ENCODE data around the gene LGALS7B.
"Not testable (repeated sequence)": the region's sequence is repeated elsewhere in the genome, so short reads cannot be mapped to it uniquely, and the experiment has no call there.

Gene LGALS7B

DNA sequence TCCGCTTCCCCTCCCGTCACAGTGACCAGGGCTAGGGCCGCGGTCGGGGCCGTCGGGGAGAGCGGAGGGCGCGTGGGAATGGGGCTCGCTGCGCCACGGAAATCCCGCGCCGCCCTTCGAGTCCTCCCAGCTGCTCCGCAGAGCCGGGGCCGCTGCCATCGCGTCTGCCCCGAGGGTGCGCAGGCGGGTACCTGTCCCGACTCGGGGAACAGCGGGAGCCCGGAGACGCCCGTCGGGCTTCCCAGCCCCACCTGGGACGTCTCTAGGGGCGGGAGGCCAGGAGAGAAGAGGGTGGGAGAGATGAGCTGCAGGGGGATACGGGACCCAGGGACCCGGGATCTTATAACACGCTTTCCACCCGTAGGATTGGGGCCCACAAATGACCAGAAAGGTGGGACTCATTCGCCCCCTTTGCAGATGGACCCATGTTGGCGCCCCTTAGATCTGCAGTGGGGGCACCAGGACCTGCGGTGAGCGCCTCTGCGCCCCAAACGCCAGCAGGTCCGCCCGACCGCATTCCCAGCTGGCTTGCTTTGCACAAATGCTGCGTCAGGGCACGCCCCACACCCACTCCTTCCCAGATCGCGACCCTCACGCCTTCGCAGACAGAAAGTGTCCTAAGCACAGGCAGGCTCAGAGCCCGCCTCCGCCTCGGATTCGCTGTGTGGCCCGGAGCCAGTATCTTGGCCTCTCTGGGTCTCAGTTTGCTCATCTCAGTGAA is 18.6 kb upstream of the LGALS7B start:
- DNase-seq: not testable (repeated sequence)

DNA sequence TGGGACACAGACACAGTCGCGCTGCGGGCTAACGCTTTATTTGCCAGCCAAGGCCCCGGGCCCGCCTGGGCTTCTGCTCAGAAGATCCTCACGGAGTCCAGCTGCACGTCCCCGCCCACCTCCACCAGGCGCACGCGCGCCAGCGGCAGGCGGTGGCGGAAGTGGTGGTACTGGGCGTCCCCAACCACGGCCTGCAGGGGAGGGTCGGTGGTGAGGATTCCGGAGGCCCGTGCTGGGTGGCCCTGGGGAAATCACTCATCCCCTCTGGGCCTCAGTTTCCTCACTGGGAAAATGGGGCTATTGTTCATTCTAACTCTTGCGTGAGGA is 18.1 kb upstream of the LGALS7B start:
- not testable (repeated sequence) for DNase-seq

DNA sequence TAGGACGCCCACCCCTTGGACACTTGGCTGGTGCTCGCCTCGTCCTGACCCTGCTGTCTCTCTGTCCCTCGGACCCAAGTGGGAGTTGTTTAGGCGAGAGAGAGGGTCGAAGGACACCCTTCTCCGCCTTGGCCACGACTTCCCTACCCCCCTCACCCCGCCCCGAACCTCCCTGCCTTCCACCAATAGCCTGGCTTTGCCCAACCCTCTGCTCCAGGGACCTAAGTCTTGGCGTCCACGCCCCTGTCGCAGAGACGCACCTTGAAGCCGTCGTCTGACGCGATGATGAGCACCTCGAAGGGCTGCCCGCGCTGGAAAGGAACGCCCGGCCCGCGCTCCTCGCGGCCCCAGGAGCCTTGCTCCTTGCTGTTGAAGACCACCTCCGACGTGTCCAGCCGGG is 17.4 kb upstream of the LGALS7B start:
- DNase-seq: not testable (repeated sequence)

DNA sequence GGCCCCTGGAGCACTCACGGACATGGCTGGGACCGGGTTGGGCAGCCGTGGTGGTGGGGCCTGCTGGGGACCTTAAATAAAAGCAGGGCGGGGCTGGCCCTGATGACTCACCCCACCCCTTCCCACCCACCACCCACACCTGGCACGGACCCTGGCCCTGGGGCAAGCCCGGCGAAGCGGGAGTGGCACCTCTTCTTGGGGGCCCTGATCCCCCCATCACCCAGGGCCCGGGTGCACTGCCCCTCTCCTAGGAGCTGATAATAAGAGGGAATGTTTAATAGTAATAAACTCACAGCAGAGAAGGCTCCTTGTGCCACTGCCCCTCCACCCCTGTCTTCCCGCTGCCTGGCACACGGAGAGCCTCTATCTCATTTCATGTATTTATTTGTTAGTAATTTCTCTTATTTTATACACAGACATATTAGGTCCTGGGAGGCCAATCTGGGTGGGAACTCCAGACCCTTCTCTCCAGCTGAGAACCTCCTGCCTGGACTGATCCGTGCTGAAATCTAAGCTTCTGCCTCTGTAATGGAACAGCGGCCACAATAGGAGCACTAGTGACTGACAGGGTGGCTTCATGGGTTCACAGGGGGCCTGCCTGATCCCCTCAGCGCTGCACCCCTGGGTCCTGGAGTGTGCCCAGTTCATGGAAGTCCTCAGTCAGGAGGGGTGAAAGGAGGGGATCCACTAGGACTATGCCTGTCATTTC is 15.4 kb upstream of the LGALS7B start, which contains the start of gene LGALS7:
Gene LGALS7 (minus strand): TSS at position 49 of the 709 bp plus-strand sequence. CDS start 25 bp downstream, at position 24.
- no peak for DNase-seq

DNA sequence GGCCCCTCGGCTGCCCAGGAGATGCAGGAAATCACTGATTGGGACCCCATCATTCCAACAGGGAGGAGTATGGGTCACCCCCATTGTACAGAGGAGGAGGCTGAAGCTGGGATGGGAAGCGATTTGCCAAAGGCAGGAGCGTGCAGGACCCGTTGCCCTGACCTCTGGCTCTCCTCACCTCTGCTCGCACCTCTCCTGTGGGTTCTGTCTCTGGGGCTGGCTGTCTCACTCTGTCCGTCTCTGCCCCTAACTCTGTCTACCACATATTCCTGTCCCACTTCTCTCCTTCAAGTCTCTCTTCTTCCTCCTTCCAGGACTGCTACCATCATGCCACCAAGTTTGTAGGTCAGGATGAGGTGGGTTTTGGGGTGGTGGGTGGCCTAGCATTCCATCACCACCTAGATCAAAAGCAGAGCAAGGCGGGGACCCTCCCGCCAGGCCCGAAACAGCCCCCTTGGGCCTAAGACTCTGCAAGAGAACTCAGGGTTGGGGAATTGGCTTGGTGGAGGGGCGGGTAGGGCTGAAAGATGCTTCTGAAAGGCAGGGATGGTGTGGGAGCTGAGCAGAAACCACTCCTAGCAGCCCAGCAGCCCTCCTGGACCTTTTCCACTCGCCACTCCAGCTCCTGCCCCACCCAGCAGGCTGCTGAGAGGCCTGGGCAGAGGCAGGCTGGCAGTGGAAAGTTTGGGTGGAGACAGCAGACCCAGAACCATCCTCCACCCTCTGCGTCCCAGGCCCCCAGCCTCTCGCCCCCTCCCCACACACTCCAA is 14.6 kb upstream of the LGALS7B start:
- no peak for DNase-seq

DNA sequence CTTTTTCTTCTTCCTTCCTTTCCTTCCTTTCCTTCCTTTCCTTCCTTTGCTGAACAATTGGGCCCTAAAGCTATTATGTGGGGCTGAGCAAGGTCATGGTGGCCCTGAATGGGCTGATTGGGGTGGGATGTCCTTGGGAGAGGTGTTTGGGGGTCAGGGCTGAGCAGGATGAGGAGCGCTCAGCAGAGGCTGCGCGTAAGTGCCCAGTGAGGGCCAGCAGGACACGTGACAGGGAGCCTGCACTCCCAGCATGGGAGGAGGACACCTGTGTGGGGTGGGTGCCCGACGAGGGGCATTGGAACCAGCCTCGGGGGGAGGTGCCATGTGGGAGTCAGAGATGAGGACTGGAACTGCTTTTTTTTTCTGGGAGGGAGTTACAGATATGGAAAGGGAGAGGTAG is 10.3 kb upstream of the LGALS7B start:
- DNase-seq: no peak

DNA sequence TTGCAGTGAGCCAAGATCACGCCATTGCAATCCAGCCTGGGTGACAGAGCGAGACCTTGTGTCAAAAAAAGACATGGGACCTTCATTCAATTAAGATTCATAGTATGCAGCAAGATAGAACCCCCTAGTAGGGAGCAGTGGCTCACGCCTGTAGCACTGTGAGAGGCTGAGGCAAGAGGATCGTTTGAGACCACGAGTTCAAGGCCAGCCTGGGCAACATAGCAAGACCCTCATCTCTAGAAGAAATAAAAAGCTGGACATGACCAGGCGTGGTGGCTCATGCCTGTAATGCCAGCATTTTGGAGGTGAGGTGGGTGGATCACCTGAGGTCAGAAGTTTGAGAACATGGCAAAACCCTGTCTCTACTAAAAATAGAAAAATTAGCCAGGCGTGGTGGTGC is 8.6 kb upstream of the LGALS7B start:
- DNase-seq: no peak

DNA sequence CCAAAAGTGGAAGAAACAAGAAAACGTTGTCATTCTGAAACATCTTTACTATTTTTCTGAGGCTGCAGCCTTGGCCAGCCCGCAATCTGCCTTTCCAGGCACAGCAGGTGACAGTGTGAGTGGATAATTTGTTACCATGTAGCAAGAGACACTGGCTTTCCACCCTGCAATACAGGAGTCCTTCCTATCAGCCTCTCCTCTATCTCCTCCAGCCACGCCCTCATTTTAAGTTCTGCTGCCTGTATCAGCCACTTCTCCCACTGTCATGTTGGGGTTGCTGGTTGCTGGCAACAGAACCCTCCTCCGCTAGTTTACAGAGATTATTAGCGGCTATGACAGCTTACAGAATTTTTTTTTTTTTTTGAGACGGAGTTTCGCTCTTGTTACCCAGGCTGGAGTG is 7.9 kb upstream of the LGALS7B start:
- DNase-seq: no peak

DNA sequence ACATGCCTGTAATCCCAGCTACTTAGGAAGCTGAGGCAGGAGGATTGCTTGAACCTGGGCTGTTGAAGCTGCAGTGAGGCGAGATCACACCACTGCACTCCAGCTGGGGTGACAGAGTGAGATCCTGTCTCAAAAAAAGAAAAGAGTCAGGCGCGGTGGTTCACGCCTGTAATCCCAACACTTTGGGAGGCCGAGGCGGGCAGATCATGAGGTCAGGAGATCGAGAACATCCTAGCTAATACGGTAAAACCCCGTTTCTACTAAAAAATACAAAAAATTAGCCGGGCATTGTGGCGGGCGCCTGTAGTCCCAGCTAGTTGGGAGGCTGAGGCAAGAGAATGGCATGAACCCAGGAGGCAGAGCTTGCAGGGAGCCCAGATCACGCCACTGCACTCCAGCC is 6.8 kb upstream of the LGALS7B start:
- DNase-seq: not testable (repeated sequence)

DNA sequence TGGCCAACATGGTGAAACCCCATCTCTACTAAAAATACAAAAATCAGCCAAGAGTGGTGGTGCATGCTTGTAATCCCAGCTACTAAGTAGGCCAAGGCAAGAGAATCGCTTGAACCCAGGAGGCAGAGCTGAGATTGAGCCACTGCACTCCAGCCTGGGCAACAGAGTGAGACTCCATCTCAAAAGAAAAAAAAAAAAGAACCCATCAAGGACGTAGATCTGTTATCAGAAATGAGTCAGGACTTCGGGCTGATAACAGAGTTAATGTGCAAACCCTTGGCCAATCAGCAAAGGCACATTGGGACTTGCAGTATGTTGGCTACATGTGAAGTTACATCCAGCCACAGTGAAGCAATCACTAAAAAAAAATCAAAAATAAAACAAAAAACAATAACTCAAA is 4.8 kb upstream of the LGALS7B start:
- DNase-seq: no peak

DNA sequence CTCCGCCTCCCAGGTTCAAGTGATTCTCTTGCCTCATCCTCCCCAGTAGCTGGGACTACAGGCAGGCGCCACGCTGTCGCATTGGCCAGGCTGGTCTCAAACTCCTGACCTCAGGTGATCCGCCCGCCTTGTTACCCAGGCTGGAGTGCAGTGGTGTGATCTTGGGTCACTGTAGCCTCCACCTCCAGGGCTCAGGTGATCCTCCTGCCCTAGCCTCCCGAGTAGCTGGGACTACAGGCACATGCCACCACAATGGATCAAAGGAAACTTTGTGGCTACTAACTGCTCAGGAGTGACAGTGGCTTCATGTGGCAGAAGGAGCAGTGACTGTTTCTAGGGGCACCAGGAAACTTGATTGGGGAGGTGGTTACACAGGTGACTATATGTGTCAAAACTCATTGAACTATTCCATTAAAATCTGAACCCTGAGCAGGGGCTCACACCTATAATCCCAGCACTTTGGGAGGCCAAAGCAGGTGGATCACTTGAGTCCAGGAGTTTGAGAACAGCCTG is 3.8 kb upstream of the LGALS7B start:
- no peak for DNase-seq

DNA sequence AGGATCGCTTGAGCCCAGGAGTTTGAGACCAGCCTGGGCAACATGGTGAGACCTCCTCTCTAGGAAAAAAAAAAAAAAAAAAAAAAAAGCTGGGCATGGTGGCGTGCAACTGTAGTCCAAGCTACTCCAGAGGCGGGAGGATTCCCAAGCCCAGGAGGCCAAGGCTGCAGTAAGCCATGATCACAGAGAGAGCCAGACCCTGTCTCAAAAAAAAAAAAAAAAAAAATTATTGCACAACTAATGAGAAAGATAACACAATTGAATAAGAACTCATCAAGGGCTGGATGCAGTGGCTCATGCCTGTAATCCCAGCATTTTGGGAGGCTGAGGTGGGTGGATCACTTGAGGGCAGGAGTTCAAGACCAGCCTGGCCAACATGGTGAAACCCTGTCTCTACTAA is 2.9 kb upstream of the LGALS7B start:
- DNase-seq: not testable (repeated sequence)

DNA sequence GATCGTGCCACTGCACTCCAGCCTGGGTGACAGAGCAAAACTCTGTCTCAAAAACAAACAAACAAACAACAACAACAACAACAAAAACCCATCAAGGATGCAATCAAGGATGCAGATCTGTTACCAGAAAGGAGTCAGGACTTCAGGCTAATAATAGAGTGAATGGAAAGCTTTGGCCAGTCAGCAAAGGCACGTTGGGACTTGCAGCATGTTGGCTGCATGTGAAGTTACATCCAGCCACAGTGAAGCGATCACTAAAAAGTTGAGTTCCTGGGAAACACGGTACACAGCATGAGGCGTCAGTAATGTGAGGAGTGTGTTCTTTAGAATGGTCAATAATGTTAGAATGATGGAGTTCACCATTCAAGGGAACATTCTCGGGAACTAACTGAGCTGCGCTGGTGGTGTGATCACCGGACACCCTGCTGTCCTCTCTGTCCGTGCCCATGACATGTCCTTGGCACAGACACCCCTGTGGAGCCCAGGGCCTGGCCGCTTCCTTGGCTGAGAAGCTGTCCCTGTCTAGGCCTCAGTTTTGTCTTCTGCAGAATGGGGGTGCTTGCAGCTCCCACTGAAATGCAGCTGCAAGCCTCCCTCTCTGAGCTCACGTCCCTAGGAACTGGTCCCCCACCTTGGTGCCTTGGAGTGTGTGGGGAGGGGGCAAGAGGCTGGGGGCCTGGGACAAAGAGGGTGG is 2.3 kb upstream of the LGALS7B start:
- no peak for DNase-seq

DNA sequence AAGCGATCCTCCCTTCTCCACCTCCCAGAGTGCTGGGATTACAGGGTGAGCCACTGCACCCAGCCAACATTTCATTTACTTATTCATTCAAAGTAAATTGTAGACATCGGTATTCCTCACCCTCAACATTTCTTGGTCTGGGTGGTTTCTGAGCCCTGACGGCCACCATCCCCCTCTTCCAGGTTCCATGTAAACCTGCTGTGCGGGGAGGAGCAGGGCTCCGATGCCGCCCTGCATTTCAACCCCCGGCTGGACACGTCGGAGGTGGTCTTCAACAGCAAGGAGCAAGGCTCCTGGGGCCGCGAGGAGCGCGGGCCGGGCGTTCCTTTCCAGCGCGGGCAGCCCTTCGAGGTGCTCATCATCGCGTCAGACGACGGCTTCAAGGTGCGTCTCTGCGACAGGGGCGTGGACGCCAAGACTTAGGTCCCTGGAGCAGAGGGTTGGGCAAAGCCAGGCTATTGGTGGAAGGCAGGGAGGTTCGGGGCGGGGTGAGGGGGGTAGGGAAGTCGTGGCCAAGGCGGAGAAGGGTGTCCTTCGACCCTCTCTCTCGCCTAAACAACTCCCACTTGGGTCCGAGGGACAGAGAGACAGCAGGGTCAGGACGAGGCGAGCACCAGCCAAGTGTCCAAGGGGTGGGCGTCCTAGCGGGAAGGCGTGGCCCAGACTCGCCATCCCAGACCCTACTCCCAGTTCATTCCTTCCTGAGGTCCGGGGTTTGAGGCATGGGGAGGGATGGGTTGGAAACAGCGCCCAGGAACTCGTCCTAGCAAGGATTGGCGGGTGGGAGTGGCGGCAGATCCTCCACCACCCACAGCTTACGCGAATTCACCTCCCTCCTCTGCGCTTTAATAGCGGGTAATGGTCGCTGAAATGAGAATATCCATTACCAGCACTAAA is 1.8 kb downstream of the LGALS7B start:
- not testable (repeated sequence) for DNase-seq

DNA sequence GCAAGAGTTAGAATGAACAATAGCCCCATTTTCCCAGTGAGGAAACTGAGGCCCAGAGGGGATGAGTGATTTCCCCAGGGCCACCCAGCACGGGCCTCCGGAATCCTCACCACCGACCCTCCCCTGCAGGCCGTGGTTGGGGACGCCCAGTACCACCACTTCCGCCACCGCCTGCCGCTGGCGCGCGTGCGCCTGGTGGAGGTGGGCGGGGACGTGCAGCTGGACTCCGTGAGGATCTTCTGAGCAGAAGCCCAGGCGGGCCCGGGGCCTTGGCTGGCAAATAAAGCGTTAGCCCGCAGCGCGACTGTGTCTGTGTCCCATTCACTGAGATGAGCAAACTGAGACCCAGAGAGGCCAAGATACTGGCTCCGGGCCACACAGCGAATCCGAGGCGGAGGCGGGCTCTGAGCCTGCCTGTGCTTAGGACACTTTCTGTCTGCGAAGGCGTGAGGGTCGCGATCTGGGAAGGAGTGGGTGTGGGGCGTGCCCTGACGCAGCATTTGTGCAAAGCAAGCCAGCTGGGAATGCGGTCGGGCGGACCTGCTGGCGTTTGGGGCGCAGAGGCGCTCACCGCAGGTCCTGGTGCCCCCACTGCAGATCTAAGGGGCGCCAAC is 2.6 kb downstream of the LGALS7B start:
- not testable (repeated sequence) for DNase-seq

DNA sequence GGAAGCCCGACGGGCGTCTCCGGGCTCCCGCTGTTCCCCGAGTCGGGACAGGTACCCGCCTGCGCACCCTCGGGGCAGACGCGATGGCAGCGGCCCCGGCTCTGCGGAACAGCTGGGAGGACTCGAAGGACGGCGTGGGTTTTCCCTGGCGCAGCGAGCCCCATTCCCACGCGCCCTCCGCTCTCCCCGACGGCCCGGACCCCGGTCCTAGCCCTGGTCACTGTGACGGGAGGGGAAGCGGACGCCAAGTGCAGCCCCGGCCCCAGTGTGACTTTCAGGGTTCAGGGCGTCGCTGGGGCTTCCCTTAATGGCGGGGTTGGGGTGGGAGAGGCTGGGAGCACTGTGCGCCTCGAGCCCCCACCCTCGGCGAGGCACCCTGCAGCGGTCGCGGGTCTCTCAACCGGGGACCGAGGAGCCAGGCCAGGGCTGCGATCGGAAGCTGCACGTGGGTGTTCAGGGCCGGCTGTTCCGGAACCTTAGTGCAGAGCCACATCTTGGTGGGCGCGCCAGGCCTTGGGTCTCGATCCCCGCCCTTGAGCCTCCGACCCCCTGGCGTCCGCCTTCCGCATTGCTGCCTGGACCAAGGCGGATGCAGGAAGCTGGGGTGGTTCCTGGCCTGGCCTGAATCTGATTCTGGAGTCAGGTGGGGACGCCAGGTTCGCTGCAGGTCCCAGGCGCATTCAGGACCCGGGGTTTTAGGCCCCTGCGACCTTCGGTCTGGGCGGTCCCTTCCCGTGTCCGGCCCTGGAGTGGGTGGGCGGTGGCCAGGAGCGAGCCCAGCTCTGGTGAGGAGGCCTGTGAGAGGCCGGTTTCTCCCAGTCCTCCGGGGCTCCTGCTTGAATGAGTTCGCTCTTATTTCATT is 3.5 kb downstream of the LGALS7B start:
- DNase-seq: no peak

DNA sequence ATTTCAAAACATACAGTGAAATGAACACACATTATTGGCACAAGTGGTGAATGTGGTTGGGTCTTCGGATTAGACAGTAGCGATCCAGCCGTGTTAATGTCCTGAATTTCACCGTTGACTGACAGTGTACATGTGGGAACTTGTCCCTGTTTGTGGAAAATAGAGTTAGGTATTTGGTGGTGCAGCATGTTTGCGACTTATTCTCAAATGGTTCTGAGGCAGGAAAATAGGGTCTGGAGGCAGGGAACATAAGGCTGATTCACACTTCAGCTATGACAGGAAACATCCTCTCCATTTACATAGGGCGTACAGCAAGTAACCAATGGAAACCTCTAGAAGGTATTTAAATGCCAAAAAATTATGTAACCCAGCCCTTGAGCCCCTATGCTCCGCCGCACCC is 4.2 kb downstream of the LGALS7B start:
- no peak for DNase-seq

DNA sequence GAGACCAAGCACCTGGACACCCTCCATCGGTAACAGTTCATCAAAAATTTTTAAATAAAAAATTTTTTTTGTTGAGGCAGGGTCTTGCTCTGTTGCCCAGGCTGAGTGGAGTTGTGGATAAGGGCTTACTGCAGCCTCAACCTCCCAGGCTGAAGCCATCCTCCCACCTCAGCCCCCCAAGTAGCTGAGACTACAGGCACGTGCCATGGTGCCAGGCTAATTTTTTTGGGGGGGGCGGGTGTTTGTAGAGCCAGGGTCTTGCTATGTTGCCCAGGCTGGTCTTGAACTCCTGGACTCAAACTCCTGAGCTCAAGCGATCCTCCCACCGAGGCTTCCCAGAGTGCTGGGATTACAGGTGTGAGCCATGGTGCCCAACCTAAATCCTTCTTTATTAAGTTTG is 4.7 kb downstream of the LGALS7B start:
- no peak for DNase-seq

DNA sequence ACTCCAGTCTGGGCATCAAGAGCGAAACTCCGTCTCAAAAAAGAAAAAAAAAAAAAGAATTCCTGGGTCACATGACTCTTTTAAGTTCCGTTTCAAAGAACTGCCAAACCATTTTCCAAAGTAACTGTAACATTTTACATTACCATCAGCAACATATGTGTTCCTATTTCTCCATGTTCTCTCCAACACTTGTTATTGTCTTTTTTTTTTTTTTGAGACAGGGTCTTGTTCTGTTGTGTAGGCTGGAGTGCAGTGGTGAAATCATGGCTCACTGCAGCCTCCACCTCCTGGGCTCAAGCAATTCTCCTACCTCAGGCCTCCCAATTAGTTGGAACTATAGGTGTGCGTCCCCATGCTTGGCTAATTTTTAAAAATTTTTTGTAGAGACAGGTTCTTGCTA is 6.5 kb downstream of the LGALS7B start:
- DNase-seq: no peak

DNA sequence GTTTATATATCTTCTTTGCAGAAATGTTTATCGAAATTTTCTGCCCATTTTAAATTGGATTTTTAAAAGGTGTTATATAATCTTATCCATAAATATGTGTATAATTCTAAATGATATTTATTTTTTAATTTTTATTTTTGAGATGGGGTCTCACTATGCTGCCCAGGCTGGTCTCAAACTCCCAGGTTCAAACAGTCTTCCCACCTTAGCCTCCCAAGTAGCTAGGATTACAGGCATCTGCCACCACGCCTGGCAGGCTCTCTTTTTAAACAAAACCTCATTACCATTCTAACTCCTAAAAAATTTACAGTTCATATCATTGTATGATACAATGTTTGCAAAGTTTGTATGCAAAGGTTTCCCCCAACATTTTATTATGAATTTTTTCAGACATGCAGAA is 7.2 kb downstream of the LGALS7B start:
- no peak for DNase-seq
